H9 (cell line): Measurements from ENCODE around the gene LIPE. TPM values are rescaled to one million over a fixed set of nuclear protein-coding genes. Genes with fewer than 3 reads are reported as not detected.

ENCODE experiments used
- DNase-seq: peaks from one replicate; pipeline ENCODE4 v3.0.0-alpha.2; 2017
- H2AFZ ChIP-seq: one replicate; pipeline ENCODE4 v1.6.1; 2013; ENCODE audit warnings: mild to moderate bottlenecking, low read length, control low read depth, moderate library complexity
- H2AK5ac ChIP-seq: 2 replicates; pipeline ENCODE4 v1.6.1; 2013; ENCODE audit warnings: low read length, control low read depth, mixed read lengths; ENCODE audit not compliant: insufficient read length
- H2BK120ac ChIP-seq: one replicate; pipeline ENCODE4 v1.6.1; 2013; ENCODE audit warnings: low read depth, mild to moderate bottlenecking, low read length, control low read depth, inconsistent platforms; ENCODE audit not compliant: poor library complexity, severe bottlenecking
- H2BK12ac ChIP-seq: 2 replicates; pipeline ENCODE4 v1.6.1; 2013; ENCODE audit warnings: low read length, control low read depth, mixed read lengths, low read depth; ENCODE audit not compliant: insufficient read length
- H2BK15ac ChIP-seq: 2 replicates; pipeline ENCODE4 v1.6.1; 2013; ENCODE audit warnings: low read depth, low read length, control low read depth
- H2BK20ac ChIP-seq: one replicate; pipeline ENCODE4 v1.6.1; 2013; ENCODE audit warnings: low read depth, mild to moderate bottlenecking, low read length, control low read depth, inconsistent platforms; ENCODE audit not compliant: poor library complexity, severe bottlenecking
- H2BK5ac ChIP-seq: 2 replicates; pipeline ENCODE4 v1.6.1; 2013; ENCODE audit warnings: low read length, control low read depth, mixed read lengths; ENCODE audit not compliant: insufficient read length
- H3K14ac ChIP-seq: 2 replicates; pipeline ENCODE4 v1.6.1; 2013; ENCODE audit warnings: low read length, control low read depth; ENCODE audit not compliant: insufficient read depth
- H3K18ac ChIP-seq: 2 replicates; pipeline ENCODE4 v1.6.1; 2013; ENCODE audit warnings: low read depth, mild to moderate bottlenecking, mixed read lengths, low read length, control low read depth; ENCODE audit not compliant: insufficient read length
- H3K23ac ChIP-seq: 2 replicates; pipeline ENCODE4 v1.6.1; 2013; ENCODE audit warnings: low read length, control low read depth, mixed read lengths, low read depth; ENCODE audit not compliant: insufficient read length
- H3K23me2 ChIP-seq: 2 replicates; pipeline ENCODE4 v1.6.1; 2013; ENCODE audit warnings: low read depth, mild to moderate bottlenecking, mixed read lengths, low read length, control low read depth; ENCODE audit not compliant: insufficient read length, poor library complexity, severe bottlenecking
- H3K27ac ChIP-seq: 2 replicates; pipeline ENCODE4 v1.5.1; 2013; ENCODE audit warnings: low read length, control low read depth, mixed read lengths, low read depth; ENCODE audit not compliant: insufficient read length
- H3K27me3 ChIP-seq: 2 replicates; pipeline ENCODE4 v1.6.1; 2013; ENCODE audit warnings: low read length, control low read depth, inconsistent platforms; ENCODE audit not compliant: insufficient read depth
- H3K4ac ChIP-seq: 2 replicates; pipeline ENCODE4 v1.6.1; 2013; ENCODE audit warnings: low read depth, mild to moderate bottlenecking, control low read depth, inconsistent platforms, low read length, moderate library complexity
- H3K4me1 ChIP-seq: 2 replicates; pipeline ENCODE4 v1.6.1; 2013; ENCODE audit warnings: low read length, control low read depth, inconsistent platforms; ENCODE audit not compliant: insufficient read depth
- H3K4me2 ChIP-seq: 2 replicates; pipeline ENCODE4 v1.6.1; 2013; ENCODE audit warnings: low read length, control low read depth, mixed read lengths; ENCODE audit not compliant: insufficient read length, insufficient read depth
- H3K56ac ChIP-seq: 2 replicates; pipeline ENCODE4 v1.6.1; 2013; ENCODE audit warnings: low read depth, mild to moderate bottlenecking, mixed read lengths, low read length, control low read depth; ENCODE audit not compliant: insufficient read length
- H3K79me1 ChIP-seq: 2 replicates; pipeline ENCODE4 v1.6.1; 2013; ENCODE audit warnings: low read depth, mild to moderate bottlenecking, moderate library complexity, low read length, control low read depth, inconsistent platforms; ENCODE audit not compliant: insufficient read depth, poor library complexity, severe bottlenecking
- H3K79me2 ChIP-seq: 2 replicates; pipeline ENCODE4 v1.6.1; 2013; ENCODE audit warnings: low read length, control low read depth, inconsistent platforms; ENCODE audit not compliant: insufficient read depth
- H3K9ac ChIP-seq: 2 replicates; pipeline ENCODE4 v1.6.1; 2013; ENCODE audit warnings: low read length, control low read depth, mixed read lengths; ENCODE audit not compliant: insufficient read length; ENCODE audit errors: extremely low read depth
- H3K9me3 ChIP-seq: one replicate; pipeline ENCODE4 v1.6.1; 2013; ENCODE audit warnings: low read depth, low read length, inconsistent platforms; ENCODE audit not compliant: control insufficient read depth
- H3T11ph ChIP-seq: one replicate; pipeline ENCODE4 v1.6.1; 2013; ENCODE audit warnings: mild to moderate bottlenecking, low read length, control low read depth, inconsistent platforms
- H4K20me1 ChIP-seq: one replicate; pipeline ENCODE4 v1.6.1; 2013; ENCODE audit not compliant: control insufficient read depth, insufficient read length, insufficient read depth
- H4K5ac ChIP-seq: 2 replicates; pipeline ENCODE4 v1.6.1; 2013; ENCODE audit warnings: low read depth, mild to moderate bottlenecking, mixed read lengths, low read length, control low read depth; ENCODE audit not compliant: insufficient read length
- H4K8ac ChIP-seq: replicated peaks from 2 replicates; pipeline ENCODE4 v1.6.1; 2013; ENCODE audit warnings: low read length, control low read depth, mixed read lengths, low read depth; ENCODE audit not compliant: insufficient read length
- H4K91ac ChIP-seq: 2 replicates; pipeline ENCODE4 v1.6.1; 2013; ENCODE audit warnings: low read depth, mild to moderate bottlenecking, moderate library complexity, mixed read lengths, low read length, control low read depth; ENCODE audit not compliant: insufficient read length
- H3K27ac Mint-ChIP-seq, 3 experiments: 2 replicates in 2 of 3; 3 replicates in 1 of 3; pipeline ENCODE4 v1.8.0; 2020 to 2021; ENCODE audit warnings: mixed read lengths in 3 of 3, mild to moderate bottlenecking in 1 of 3, moderate library complexity in 1 of 3
- H3K27me3 Mint-ChIP-seq: 2 replicates; pipeline ENCODE4 v1.8.0; 2021; ENCODE audit warnings: low read depth, mild to moderate bottlenecking, moderate library complexity, mixed read lengths
- H3K36me3 Mint-ChIP-seq, 3 experiments: 2 replicates in 2 of 3; 3 replicates in 1 of 3; pipeline ENCODE4 v1.8.0; 2020 to 2021; ENCODE audit warnings: low read depth in 3 of 3, mixed read lengths in 3 of 3; ENCODE audit not compliant: insufficient read depth in 1 of 3
- H3K4me1 Mint-ChIP-seq, 2 experiments: 2 replicates each; pipeline ENCODE4 v1.8.0; 2020; ENCODE audit warnings: mixed read lengths in 2 of 2
- H3K4me3 Mint-ChIP-seq, 2 experiments: 2 replicates in 1 of 2; 3 replicates in 1 of 2; pipeline ENCODE4 v1.8.0; 2020 to 2021; ENCODE audit warnings: mild to moderate bottlenecking in 2 of 2, mixed read lengths in 2 of 2, moderate library complexity in 1 of 2
- H3K9me3 Mint-ChIP-seq, 2 experiments: 2 replicates in 1 of 2; 3 replicates in 1 of 2; pipeline ENCODE4 v1.8.0; 2020; ENCODE audit warnings: mild to moderate bottlenecking in 2 of 2, mixed read lengths in 2 of 2, moderate library complexity in 1 of 2
- WGBS: extraction: QIAGEN DNeasy Blood & Tissue Kit; methylation state at CpG from one replicate; pipeline ENCODE4 v1.1.7; 2013; ENCODE audit warnings: missing lambda C conversion rate, low lambda C conversion rate, mixed read lengths; ENCODE audit not compliant: insufficient read length; ENCODE audit errors: extremely low coverage; 5-methylcytosine and 5-hydroxymethylcytosine counted together
- total RNA-seq: library from RNA; stranded (reverse); gene quantifications from 2 replicates; pipeline ENCODE4 v1.2.1, GENCODE V29; 2021
- TF ChIP-seq, protein P1 (sequence below): fragments of 200-600 bp; sonication (generic); conservative IDR thresholded peaks from 3 replicates; pipeline ENCODE4 v1.8.0; 2021; ENCODE audit warnings: antibody characterized with exemption, mild to moderate bottlenecking

The LIPE gene
- total RNA-seq, 1 experiment from 2014 or later = 6.3 TPM

- TF ChIP-seq, protein P1, sequence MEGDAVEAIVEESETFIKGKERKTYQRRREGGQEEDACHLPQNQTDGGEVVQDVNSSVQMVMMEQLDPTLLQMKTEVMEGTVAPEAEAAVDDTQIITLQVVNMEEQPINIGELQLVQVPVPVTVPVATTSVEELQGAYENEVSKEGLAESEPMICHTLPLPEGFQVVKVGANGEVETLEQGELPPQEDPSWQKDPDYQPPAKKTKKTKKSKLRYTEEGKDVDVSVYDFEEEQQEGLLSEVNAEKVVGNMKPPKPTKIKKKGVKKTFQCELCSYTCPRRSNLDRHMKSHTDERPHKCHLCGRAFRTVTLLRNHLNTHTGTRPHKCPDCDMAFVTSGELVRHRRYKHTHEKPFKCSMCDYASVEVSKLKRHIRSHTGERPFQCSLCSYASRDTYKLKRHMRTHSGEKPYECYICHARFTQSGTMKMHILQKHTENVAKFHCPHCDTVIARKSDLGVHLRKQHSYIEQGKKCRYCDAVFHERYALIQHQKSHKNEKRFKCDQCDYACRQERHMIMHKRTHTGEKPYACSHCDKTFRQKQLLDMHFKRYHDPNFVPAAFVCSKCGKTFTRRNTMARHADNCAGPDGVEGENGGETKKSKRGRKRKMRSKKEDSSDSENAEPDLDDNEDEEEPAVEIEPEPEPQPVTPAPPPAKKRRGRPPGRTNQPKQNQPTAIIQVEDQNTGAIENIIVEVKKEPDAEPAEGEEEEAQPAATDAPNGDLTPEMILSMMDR = no peak
- Histone ChIP-seq H4K5ac (no peak overlapping the region), H3T11ph (no peak overlapping the region), H3K23ac (no peak overlapping the region), H3K9me3 (no peaks in the 10 kb centered on the region), H3K18ac (no peak overlapping the region), H3K56ac (no peak overlapping the region), H2BK120ac (no peak overlapping the region), H2BK12ac (no peak overlapping the region), H3K23me2 (peaks cover 3% of the 10 kb centered on the region), H3K79me1 (no peaks in the 10 kb centered on the region), H3K4ac (no peak overlapping the region), H3K14ac (no peak overlapping the region), H4K91ac (no peak overlapping the region), H2BK20ac (no peak overlapping the region), H2AK5ac (no peak overlapping the region), H4K8ac (no peak overlapping the region), H3K4me1 (peaks cover 5% of the 10 kb centered on the region; the same call in 1 of the 2 replicates), H3K9ac (no peak overlapping the region), H4K20me1 (no peaks in the 10 kb centered on the region), H3K4me2 (no peak overlapping the region), H3K27me3 (no peaks in the 10 kb centered on the region), H3K27ac (no peak overlapping the region), H2AFZ (no peak overlapping the region), H2BK15ac (no peak overlapping the region), H2BK5ac (no peak overlapping the region), H3K79me2 (no peaks in the 10 kb centered on the region)
- no peaks in the 10 kb centered on the region for H3K9me3 Mint-ChIP-seq
- H3K27ac Mint-ChIP-seq = no peak overlapping the region
- H3K36me3 Mint-ChIP-seq = peaks cover 9 to 38% (median 32%) of the 10 kb centered on the region in 3 experiments; a peak in 6 of 7 replicates
- H3K4me1 Mint-ChIP-seq = peaks cover 17 to 27% of the 10 kb centered on the region in 2 experiments
- DNase-seq = no peak
- H3K4me3 Mint-ChIP-seq = no peak overlapping the region
- no CpG with 5 or more reads among the region's 11 CpGs for WGBS
- peaks cover 2% of the 10 kb centered on the region for H3K27me3 Mint-ChIP-seq
These were observed 52.3 kb downstream of the LIPE start for GRCh38 chr19:42374826-42375376.
